RWPE1 (cell line): Measurements from ENCODE around the gene EED.

Experiments
- CTCF ChIA-PET: fragments of 350-600 bp; sonication (Branson Sonifier 250); formaldehyde crosslinking; extraction: SDS; loops from one replicate; lab custom pipeline; 2021; lab: Yijun Ruan, JAX
- POLR2A ChIA-PET: fragments of 400-600 bp; formaldehyde crosslinking; extraction: SDS; loops from one replicate; lab custom pipeline; 2020; ENCODE audit warnings: antibody characterized with exemption; ENCODE audit not compliant: low non-redundant PET; lab: Yijun Ruan, JAX
- DNase-seq: peaks from one replicate; pipeline ENCODE4 v3.0.0; 2012; ENCODE audit warnings: low spot score
- H3K27ac ChIP-seq: fragments of 450-650 bp; 2 replicates; pipeline ENCODE4 v1.5.1; 2017
- TF ChIP-seq, protein P1 (sequence below): fragments of 450-650 bp; conservative IDR thresholded peaks from 2 replicates; pipeline ENCODE4 v1.5.1; 2017; ENCODE audit warnings: low read depth, mild to moderate bottlenecking

EED gene

GRCh38 chr11:86265194-86265593 is 20.6 kb downstream of the EED start:
- ChIA-PET CTCF (no interaction called here), POLR2A (no interaction called here)
- H3K27ac ChIP-seq: no peak overlapping the region
- TF ChIP-seq, protein P1, sequence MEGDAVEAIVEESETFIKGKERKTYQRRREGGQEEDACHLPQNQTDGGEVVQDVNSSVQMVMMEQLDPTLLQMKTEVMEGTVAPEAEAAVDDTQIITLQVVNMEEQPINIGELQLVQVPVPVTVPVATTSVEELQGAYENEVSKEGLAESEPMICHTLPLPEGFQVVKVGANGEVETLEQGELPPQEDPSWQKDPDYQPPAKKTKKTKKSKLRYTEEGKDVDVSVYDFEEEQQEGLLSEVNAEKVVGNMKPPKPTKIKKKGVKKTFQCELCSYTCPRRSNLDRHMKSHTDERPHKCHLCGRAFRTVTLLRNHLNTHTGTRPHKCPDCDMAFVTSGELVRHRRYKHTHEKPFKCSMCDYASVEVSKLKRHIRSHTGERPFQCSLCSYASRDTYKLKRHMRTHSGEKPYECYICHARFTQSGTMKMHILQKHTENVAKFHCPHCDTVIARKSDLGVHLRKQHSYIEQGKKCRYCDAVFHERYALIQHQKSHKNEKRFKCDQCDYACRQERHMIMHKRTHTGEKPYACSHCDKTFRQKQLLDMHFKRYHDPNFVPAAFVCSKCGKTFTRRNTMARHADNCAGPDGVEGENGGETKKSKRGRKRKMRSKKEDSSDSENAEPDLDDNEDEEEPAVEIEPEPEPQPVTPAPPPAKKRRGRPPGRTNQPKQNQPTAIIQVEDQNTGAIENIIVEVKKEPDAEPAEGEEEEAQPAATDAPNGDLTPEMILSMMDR: no peak
- DNase-seq: no peak

DNA sequence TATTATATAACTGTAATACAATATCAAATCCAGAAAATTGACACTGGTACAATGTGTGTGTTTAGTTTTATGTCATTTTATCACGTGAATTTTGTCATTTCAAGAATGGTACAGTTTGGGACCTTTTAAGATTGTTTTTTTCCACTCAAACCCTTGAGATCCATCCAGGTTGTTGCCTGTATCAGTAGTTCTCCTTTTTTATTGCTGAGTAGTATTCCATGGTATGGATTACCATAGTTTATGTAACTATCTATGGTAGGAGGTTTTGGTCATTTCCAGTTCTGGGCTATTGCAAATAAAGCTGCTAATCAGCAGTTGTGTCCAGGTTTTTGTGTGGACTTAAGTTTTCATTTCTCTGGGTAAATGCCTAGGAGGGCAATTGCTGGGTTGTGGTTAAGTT is 25.1 kb downstream of the EED start:
- POLR2A ChIA-PET: no interaction called here
- H3K27ac ChIP-seq: no peak overlapping the region
- TF ChIP-seq, protein P1: no peak
- CTCF ChIA-PET: no interaction called here
- no peak for DNase-seq

DNA sequence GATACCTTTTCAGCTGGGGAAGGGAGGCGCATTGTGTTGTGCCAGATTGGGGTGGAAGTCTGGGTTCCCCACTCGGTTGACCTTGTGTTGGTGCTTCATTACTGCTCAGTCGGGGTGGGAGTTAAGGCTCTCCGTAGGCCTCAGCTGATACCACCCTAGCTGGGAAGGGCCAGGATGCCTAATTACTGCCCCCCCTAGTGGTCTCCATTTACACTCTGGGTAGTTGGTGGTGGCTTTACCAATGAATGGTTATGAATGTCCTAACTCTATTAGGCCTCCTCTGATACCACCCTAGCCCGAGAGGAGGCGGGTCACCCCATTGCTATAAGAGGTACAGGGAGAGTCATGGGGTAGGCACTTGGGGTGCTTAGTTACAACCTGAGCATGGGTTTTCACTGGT is 29.9 kb downstream of the EED start:
- ChIA-PET CTCF (interaction anchor here (0.7 kb wide), 1 partner anchor 30 kb away, joined by 3 read pairs; the partner anchor contains the start of gene EED), POLR2A (no interaction called here)
- no peak for DNase-seq
- no peak overlapping the region for H3K27ac ChIP-seq
- TF ChIP-seq, protein P1: no peak

DNA sequence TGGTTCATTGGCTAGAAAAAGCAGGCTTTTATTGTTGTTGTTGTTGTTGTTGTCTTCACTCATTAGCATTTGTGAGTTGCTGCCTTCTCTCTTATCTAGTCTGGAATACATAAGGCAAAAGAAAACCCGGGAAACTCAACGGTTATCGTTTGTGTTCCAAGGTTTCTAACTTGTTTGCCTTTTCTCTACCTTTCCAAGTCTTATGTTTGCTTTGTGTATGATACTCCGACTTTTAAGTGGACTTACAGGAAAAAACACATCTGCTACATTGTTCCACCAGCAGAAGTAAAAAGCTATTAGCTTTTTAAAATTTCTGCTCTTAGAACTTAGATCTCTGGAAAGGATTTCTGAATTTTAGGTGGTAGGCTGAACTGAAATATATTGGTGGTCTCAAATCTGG is 30.4 kb downstream of the EED start:
- TF ChIP-seq, protein P1: no peak
- H3K27ac ChIP-seq: no peak overlapping the region
- ChIA-PET CTCF (no interaction called here), POLR2A (no interaction called here)
- no peak for DNase-seq

DNA sequence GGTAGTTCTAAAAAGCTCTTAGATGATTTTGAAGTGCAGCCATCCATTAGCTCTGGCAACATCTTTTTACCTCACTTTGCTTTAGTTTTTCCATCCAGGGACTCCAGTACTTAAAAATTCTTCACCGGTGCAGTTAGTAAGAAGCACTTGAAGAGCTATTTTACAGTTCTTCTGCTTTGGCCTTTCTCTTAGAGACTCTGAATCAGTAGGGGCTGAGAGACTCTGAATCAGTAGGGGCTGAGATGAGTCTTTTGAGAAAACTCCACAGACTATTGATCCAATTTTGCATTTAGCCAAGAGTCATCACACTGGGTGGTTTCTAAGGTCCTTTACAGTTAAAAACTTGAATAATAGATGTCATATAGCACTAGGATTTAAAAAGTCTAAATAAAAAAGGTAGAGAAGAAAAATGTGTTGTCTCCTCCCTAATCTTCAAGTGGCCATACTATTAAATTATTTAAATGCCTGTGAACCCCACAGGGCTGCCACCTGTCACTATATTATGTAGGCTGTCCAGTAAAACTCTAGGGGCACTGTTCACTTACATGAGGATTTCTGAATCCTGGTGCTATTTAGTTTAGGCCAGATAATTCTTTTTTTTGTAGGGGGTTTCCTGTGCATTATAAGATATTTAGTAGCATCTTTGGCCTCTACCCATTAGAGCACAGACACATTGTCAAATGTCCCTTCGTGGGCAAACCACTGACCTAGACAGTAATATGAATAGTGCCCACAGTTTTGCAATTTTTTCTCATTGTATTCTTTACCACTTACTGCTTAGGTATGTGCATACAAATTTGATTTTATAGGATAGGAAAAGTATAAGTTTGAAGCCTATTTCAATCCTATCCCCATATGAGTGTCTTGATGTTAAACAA is 31.2 kb downstream of the EED start:
- ChIA-PET CTCF (no interaction called here), POLR2A (no interaction called here)
- H3K27ac ChIP-seq: no peak overlapping the region
- no peak for DNase-seq
- TF ChIP-seq, protein P1: no peak

GRCh38 chr11:86277741-86278140 is 33.2 kb downstream of the EED start:
- TF ChIP-seq, protein P1: no peak
- ChIA-PET POLR2A (no interaction called here), CTCF (interaction anchor here (0.6 kb wide), 2 partner anchors 295 to 1012 kb away, joined by 3 to 5 read pairs; no protein-coding TSS in a partner anchor)
- no peak for DNase-seq
- H3K27ac ChIP-seq: no peak overlapping the region
